Activated T-cell treated with anti-CD3 and anti-CD28 coated beads, Interleukin-2, amount 50 U/mL, for 48 hours (primary cell): ENCODE measurements around the gene UBE2H.
"Not testable (repeated sequence)": the region's sequence is repeated elsewhere in the genome, so short reads cannot be mapped to it uniquely, and the experiment has no call there.

ENCODE experiments used
- DNase-seq, 2 experiments: peaks; one replicate each; pipeline ENCODE4 v3.0.0-alpha.2; 2020

UBE2H gene

DNA sequence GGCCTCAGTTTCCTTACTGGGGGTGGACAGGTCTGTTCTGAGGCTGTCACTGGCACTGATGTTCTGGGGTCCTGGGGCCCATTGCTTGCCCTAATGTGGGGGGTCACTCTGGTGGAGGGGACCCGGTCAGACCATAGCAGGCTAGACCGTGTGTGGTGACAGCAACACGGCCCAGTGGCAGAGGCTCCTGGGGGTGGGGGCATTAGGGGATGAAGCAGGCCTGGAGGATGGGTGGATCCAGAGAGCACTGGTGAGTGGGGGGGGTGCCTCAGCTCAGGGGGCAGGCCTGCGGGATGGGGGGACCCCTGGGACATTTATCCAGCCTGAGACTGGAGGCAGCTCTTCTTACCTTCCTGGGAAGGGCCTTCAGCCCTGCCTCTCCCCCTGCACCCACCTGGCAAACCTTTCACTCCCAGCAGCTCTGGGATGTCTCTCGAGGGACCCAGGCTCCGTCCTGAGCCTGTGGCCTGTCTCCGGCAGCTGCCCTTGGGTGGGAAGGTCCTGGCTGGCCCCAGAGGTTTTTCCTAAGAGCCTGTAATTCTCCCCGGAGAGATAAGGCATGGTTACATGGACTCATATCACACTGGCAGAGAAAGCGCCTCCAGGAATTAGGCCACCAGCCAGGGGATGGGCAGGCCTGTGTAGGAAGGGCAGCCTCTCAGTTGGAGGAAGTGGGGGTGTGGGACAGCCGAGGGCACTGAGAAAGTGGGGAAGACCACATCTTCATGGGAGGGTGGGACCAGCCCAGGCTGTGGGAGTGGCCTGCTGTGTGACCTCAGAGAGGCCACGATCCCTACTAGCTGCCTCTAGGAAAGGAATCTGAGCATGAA, 147.7 kb downstream of the UBE2H start:
- no peak for DNase-seq

DNA sequence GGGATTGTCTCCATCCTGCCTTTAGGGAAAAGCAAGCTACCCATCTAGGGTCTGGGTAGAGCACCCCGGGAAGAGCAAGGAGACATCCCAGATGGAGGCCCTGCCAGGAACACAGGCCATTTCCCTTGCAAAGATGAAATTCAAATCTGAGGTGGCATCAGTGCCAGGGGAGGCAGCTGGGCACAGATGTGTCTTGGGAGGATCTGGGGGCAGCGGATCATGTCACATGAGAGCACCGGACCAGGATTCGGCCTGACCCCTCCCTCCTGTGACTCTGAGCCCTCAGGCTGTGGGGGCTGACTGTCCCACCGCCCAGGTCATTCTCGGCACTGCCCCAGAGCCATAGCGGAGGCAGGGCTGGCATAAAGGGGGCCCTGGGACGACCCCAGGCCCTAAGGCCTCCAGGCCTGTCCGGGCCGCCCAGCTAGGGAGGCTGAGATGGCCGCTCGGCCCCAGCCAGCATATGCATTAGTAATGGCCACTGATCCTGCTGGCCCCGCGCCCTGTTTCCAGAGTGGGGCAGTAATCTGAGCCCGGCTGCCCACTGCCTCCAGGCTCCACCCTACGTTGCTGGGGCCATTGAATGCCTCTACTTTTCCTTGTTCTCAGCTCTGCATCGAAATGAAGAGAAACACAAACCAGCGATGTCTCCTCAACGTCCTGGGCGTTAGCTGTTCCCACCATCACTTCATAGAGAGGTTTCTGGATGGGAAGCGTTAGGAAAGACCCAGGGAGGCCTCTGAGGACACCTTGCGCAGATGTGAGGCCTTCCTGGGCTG, 148.5 kb downstream of the UBE2H start:
- no peak for DNase-seq

DNA sequence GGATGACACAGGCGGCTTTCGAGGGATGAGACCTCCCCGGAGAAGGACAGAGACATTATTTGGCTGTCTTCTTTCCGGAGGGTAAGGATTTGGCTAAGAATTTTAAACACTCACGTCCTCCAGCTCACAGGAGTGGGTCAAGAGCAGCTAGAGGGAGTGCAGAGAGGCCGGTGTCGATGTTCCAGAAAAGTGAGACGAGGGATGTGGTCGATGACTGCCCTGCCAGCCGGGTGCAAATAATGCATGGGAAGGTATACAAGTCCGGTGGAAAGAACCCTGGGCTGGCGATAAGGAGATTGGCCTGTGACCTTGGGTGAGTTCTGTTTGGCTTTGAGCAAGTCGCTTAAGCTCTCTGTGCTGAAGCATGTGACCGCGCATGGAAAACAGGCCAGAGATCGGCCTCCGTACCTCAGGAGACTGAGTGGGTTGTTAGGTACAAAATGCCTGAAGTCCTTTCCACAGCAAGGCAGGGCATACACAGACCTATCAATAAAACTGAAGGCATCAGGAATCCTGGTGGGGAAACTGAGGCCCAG, 149.1 kb downstream of the UBE2H start:
- DNase-seq, result no peak

DNA sequence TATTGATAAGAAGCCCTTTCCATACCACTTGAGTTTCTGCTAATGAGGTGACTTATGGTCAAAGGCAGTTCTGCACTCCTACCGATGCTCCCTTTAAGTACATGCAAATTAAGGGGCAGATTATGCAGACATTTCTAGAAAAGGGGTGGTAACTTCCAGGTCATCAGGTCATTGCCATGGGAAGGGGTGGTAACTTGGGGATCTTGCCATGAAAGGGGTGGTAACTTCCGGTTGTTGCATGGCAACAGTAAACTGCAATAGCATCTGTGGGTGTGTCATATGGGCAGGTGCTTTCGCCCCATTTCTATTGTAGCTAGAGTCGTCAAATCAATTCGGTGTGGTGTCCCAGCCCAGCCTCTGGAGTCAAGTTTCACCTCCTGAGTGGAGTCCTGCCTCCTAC, 150.9 kb downstream of the UBE2H start:
- DNase-seq, result no peak

DNA sequence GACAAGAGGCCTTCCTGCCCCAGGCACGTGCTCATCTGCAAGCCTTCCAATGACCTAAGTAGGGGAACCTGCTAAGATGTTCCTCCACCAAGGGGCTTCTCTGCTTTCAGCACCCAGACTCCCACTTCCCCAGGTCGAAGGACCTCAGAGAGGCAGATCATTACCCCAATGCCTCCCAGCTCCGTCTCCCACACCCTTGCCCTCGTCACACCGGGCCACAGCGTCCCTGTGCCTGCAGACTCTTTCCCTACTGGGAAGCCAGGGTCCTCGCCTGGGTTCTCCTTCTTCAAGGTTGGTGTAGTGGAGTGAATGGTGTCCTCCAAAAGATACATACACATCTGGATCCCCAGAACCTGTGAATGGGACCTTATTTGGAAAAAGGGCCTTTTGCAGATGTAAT, 151.9 kb downstream of the UBE2H start:
- DNase-seq, result no peak

DNA sequence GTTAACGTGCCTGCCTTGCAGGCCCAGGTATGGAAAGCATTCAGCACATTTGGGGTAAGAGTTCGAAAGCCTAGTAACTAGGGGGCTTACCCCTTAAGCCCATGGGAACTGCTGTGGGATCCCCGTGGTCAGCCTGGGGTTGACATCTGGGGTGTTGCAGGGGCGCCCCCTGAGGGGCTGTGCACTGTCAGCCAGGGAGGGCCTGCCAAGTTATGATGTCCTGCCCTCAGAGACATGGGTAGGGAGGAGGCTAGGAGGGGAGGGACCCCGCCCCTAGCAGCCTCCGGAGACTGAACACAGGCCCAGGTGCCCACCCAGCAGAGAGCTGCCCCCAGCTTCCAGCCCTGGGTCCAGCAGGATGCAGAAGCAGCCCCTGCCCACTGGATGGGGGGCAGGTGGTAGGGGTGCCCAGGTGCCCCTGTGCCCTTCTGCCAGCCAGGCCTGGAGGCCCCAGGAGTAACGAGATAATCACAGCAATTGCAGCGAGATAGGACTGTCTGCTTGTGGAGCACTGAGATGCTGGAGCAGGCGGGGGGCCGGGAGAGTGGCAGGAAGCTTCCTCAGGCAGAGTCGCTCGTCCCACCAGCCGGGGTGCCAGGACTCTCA, 153.3 kb downstream of the UBE2H start:
- no peak for DNase-seq

DNA sequence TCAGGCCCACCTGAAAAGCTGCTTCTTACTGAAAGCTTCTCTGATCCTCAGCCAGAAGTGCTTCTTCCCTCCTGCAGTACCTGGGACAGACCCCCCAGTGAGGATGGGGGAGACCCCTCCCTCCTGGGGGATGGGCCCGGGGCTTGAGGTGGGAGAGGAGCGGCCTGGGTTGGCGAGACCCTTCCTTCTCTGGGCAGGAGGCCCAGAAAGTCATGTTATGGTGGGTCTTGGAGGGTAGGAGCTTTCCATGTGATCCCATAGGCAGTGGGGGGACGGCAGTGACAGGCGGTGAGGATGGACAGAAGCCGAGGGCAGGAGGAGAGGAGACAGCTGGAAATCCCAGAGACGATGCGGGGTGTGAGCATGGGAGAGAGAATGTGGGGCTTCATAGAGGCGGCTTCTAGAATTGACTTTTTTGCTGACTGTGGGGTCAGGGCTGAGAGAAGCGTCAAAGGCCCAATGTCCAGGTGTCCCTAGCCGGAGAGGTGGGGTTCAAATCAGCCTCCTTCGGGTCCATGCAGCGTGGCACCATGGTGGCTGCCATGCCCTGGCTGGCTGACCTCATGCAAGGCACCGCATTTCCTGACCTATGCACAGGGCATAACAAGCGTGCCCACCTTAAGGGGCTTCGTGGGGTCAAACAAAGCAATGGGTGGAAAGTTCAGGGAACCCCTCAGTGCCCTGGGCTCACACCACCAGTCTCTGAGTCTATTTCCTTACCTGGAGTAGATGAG, 154.0 kb downstream of the UBE2H start:
- DNase-seq, result no peak

DNA sequence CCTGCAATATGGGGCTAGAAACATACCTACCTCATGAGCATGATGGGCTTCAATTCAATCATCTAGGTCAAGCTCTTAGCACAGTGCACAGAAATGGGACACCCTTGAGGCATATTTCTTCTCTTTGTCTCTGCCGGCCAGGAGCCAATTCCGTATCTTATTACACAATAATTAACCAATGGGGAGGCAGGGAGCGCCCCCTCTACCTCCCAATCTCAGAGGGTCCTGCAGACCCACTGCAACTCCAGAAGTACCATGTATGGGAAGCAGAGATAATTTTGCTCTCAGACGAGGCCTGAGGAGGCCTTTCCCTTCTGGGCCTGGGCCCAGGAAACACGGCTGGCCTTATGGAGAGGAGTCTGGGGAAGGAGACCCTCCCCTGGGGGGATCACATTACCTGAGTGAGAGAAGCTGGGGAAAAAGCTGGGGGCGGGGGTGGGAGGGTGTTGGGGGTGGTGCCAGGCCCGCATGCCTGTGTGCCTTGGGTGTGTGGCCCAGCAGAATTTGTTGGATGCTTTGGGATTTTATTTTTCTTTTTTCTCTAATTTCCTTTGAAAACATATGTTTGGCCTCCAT, 155.5 kb downstream of the UBE2H start:
- DNase-seq, result no peak

DNA sequence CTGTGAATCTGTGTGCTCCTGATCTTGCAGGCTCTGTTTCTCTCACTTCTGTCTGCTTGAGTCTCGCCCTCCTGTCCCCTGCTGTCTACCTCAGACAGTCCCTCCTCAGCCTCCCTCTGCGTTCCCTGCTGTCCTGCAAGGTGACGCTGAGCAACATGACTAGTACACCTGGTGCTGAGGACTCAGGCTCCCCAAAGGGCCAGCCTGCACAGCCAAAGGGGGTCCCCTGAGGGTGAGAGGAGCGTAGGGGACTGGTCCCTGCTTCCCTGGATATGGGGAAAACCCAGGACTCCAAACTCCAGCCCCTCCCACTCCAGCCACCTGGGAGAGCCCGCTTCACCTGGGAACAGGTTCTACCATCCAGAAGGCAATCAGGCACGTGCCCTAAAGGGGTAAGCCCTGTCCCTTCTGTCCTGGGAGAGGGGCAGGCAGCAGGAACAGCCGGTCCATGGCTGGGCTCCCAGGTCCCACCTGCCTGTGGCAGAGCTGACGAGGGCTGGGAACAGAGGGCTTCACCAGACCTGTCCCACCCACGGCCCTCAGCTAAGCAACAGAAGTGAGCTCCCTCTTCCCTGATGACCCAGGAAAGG, 156.5 kb downstream of the UBE2H start:
- DNase-seq, result no peak

DNA sequence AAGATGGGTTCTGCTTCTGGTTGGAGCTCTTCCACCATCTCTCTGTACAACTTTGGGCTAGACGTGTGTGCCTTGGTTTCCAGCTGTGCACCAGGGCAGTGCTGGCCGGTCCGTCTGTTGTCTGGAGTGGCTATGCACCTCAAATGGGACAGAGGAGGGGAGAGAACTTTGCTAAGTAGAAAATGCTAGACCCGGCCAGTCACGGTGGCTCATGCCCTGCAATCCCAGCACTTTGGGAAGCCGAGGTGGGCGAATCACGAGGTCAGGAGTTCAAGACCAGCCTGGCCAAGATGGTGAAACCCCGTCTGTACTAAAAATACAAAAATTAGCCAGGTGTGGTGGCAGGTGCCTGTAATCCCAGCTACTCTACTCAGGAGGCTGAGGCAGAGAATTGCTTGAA, 158.3 kb downstream of the UBE2H start:
- not testable (repeated sequence) for DNase-seq

DNA sequence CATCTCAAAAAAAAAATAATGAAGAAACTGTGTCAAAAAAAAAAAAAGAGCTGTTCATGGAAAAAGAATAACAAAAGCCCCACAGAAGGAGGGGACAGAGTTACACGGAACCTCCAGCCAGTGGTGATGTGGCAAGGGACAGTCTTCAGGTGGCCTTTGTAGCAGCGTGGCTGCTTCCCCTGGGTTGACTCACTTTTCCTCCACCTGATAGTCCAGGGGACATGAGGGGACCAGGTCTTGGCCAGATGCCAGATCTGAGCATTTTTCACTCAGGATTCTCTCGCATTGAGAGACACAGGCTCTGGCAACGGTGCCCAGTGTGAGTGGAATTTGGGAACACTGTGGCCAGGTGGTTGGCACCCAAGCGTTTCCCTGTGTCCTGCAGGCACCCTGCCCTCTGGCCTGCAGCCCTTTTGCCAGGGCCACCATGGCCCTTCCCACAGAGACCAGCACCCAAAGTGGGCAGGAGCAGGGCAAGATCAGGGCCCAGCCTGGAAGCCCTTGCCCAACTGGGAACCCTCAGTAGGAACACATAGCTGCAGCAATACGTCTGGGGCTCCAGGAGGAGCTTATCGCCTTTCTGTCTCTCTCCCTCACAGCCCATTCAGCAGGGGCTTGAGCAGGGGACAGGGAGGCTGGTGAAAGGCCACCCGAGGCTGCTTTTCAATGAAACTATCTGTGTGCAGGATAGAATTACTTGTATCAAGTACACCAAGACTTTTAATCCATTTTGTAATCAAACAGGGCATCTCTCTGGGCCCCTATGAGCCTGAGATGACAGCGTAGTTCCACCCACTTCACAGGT, 159.1 kb downstream of the UBE2H start:
- DNase-seq, result no peak

DNA sequence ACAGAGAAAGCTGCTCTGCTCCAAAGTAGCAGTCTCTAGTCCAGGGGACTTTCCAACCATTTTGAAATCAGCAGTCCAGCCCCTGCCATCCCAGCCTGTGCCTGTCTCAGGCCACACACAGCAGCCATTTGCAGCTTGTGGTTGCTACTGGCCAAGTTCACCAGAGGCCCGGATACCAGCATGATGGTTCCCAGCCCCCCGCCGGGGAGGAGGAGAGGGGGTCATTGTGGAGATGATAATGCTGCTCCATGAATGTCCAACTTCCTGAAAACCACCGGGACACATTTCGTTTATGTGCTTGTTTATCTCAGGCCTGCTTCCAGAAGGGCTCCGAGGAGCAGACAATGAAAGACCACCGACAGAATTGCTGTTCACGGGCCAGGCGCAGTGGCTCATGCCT, 160.0 kb downstream of the UBE2H start:
- no peak for DNase-seq

DNA sequence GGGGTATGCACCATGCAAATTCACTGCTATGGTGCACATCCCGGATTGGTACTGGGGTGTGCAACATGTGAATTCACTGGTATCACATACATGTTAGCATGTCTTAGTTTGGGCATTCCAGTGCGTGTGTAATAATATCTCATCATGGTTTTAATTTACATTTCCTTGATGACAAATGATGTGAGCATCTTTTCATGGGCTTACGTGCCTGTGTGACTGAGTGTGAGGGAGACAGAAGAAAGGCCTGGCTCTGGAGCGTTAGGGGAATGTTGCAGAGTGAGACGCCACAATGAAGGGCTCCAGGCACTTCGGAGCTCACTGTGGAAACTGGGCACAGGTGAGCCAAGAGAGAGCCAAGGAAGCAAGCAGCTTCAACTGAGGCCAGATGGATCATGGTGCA, 162.6 kb downstream of the UBE2H start:
- no peak for DNase-seq

DNA sequence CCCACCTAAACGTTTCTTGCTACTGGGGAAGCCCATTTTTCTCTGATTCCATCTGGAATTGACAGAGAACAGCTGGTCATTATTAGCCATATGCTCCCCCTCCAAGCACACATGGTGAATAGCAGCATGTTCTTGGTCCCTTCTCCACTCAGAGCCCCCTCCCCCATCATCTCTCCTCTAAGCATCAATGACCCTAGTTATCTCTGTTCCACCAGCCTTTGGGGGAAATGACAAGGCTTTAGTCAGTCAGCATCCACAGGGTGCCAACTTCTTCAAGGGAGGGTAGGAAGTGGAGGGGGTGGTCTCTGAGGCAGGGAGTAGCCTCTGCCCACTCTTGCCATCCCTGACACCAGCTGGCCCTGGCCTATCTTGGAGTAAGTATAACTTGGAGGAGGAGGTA, 163.1 kb downstream of the UBE2H start:
- DNase-seq, result no peak

DNA sequence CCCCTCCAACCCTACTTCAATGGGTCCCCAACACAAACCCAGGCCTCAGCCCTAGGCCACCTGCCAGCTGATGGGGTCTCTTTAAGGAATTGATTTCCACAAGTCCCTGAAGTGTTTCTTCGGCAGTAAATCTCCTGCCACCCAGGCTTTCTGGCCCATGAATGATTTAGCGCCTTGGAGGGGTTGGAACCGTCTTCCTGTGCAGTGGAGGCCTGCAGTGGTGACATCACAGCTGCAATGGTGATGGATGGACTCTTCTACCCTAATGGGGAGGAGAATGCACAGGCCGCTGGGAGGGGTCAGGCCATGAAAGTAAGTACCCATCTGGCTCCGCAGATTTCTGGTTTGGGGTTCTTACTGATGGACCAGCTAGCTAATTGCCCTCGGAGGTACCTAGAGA, 163.8 kb downstream of the UBE2H start:
- no peak for DNase-seq

DNA sequence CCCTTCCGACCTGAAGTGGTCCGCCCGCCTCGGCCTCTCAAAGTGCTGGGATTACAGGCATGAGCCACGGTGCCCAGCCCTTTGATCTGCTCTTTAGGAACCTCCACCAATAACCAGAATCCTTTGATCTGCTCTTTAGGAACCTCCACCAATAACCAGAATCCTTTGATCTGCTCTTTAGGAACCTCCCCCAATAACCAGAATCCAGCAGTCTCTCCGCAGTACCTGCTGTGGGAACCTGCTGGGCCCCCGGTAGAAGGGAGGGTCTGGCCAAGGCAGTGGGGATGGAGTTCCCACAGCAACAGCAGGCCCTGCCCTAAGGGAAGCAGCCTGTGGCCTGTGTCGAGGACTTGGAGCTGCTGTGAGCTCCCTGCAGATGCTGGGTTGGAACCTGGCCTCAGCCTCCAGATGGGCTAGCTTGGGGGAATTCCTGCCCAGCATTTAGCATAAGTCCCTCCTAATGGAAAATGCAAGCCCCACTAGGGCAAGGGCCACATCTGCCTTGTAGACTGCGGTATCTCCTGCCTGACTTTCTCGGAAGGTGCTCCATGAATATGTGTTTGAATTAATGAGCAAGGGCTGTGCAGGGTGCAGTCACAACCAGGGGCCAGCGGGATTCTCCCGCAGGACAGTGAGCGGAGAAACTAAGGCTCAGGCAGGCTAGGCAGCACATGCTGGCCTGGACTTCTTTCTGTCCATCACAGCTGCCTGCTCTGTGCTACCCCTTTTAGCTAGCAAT, 165.8 kb downstream of the UBE2H start:
- DNase-seq, result no peak

DNA sequence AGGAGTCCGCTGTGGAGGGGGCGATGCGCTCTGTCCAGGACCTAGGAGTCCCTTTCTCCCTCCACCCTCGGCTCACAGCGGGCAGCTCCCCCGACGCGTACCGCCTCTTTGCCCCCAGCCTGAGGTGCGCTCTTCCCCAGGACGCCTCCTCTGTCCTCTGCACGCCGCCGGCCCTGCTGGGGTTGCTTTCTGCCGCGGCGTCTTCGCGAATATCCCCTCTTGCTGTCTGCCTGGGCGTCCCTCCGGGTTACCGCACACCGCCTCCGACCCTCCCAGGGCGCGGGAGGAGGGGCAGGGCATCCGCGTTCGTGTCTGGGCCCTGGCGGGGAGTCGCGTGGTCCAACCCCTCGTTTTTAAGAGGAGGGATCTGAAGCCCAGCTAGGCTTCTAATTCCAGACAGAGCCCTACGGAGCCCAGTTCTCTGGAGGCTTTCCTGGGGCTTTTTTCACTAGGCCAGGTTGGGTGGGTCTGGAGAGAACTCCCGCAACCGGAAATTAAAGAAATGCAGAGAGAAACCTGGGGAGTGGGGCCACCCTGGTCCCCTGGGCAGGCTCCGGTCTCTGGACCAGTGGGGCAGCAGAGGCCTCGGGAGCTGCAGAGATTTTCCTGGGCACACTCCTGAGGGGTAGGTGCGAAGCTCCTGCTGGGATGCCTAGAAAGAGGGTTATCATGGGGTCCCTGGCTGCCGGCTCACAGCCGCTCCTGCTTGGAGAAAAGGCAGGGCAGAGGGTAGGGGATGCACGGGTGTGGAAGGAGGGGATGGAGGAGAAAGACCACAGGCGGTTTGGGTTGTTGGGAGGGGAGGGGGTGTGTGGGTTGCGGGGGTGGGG, 166.9 kb downstream of the UBE2H start:
- DNase-seq, result peak; percentile 24 to 38

DNA sequence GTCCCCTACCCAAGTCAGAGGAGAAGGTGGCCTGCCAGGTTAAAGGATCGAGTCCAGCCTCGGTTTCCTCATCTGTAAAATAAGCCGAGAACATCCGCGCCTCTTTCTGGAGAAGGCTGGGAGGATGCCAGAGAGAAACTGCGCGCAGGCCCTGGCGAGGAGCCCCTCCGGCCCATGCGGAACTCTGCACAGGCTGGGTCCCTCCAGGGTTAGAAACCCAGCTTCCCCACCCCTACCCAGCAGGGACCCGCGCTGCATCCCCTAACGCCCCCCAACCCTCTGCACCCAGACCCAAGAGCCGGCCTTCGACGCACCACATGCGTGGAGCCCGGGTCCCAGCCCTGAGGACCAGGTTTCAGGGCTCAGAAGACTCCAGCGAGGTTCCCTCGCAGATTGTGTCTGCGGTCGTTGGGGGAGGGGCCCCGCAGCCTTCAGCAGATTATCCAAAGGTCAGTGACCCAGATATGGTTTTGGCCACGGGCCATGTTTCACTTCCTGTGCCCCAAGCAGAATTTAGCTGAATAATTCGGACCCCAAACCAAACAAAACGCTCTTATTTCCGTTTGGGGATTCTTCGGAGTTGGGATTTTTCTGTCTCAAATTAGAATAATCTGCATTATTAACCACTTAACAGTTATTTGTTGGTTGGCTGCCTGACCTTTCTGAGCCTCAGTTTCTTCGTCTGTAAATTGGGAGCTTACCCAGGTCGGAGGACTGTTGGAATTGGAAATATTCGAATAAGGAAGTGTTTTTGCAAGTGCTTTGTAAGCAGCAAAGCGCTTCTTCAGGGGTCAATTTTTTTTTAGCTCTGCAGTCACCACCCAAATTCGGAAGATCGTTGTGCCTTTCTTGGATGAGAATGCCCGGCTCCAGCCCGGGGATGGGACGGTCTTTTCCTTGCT, 167.7 kb downstream of the UBE2H start:
- DNase-seq, result peak in 1 of 2 experiments; percentile 24

DNA sequence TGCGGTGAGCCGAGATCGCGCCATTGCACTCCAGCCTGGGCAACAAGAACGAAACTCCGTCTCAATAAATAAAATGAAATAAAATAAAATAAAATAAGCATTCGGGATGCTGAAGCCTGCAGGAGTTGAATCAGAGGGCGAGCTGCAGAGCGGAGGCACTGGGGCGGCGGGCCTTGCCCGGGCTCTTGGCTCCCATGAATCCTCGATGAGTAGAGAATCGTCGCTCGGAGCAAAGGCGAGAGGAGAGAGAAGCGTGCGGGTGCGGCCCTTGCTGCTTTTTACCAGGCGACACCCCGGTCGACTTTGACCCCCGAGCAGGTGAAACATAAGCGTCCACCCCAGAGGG, 168.3 kb downstream of the UBE2H start:
- peak; percentile 27 to 28 for DNase-seq
